NCI-H510A (cell line): ENCODE data around the gene EML1.

Experiments
- DNase-seq: peaks from one replicate; lab custom pipeline; 2025; lab: John Stamatoyannopoulos, UW

Gene EML1

GRCh38 chr14:99824776-99825175 lies 31.6 kb downstream of the EML1 start:
- no peak for DNase-seq

- no peak for DNase-seq
These were observed 36.2 kb downstream of the EML1 start for GRCh38 chr14:99829450-99829849.

- DNase-seq = no peak
These were observed 38.1 kb downstream of the EML1 start for GRCh38 chr14:99831303-99831702.

GRCh38 chr14:99831903-99832685 lies 38.9 kb downstream of the EML1 start:
- DNase-seq = no peak

GRCh38 chr14:99837822-99838221 lies 44.6 kb downstream of the EML1 start:
- DNase-seq = no peak

GRCh38 chr14:99838639-99839134 lies 45.5 kb downstream of the EML1 start:
- DNase-seq = no peak

GRCh38 chr14:99839696-99840095 lies 46.5 kb downstream of the EML1 start:
- DNase-seq = no peak

GRCh38 chr14:99840265-99840664 lies 47.1 kb downstream of the EML1 start:
- DNase-seq = no peak

GRCh38 chr14:99840774-99841305 lies 47.6 kb downstream of the EML1 start:
- DNase-seq = no peak

GRCh38 chr14:99841436-99842071 lies 48.3 kb downstream of the EML1 start:
- no peak for DNase-seq

GRCh38 chr14:99842141-99842540 lies 48.9 kb downstream of the EML1 start:
- no peak for DNase-seq

- DNase-seq = no peak
These were observed 53.6 kb downstream of the EML1 start for GRCh38 chr14:99846808-99847207.

- no peak for DNase-seq
These were observed 57.5 kb downstream of the EML1 start for GRCh38 chr14:99850709-99851108.

GRCh38 chr14:99852578-99852977 lies 59.4 kb downstream of the EML1 start:
- DNase-seq = no peak

- no peak for DNase-seq
These were observed 60.0 kb downstream of the EML1 start for GRCh38 chr14:99853206-99853605.

GRCh38 chr14:99854831-99855230 lies 61.6 kb downstream of the EML1 start:
- DNase-seq = no peak

GRCh38 chr14:99855271-99855670 lies 62.1 kb downstream of the EML1 start:
- DNase-seq = no peak

GRCh38 chr14:99857551-99857950 lies 64.3 kb downstream of the EML1 start:
- no peak for DNase-seq

- no peak for DNase-seq
These were observed 67.0 kb downstream of the EML1 start for GRCh38 chr14:99860219-99860618.

- DNase-seq = no peak
These were observed 68.9 kb downstream of the EML1 start for GRCh38 chr14:99862136-99862535.

GRCh38 chr14:99863059-99863458 lies 69.8 kb downstream of the EML1 start:
- DNase-seq = no peak

GRCh38 chr14:99865408-99865807 lies 72.2 kb downstream of the EML1 start:
- no peak for DNase-seq

- no peak for DNase-seq
These were observed 77.4 kb downstream of the EML1 start for GRCh38 chr14:99870617-99871016.
